ENCODE measurements around the gene CRELD1.

- TF ChIP-seq FOSL2 (CRISPR knock-in tag; IDR thresholded peaks at IDR 0.05) (no peak), ZNF333 (CRISPR knock-in tag; IDR thresholded peaks at IDR 0.05; ENCODE audit: borderline replicate concordance) (no peak), CTCF (CRISPR knock-in tag; IDR thresholded peaks at IDR 0.05) (no peak), NR2F2 (IDR thresholded peaks at IDR 0.05; ENCODE audit: borderline replicate concordance, low read depth) (no peak), RARG (CRISPR knock-in tag; IDR thresholded peaks at IDR 0.05; ENCODE audit: low read depth) (no peak), SMYD3 (CRISPR knock-in tag; IDR thresholded peaks at IDR 0.05) (no peak)
Observed at GRCh38 chr3:9937486-9938238, 4.0 kb downstream of the CRELD1 start.
